Ovary (tissue), 9 donors: Measurements from ENCODE around the gene MDGA2. TPM values are rescaled to one million over a fixed set of nuclear protein-coding genes. Genes with fewer than 3 reads are reported as not detected.
"Not testable (repeated sequence)": the region's sequence is repeated elsewhere in the genome, so short reads cannot be mapped to it uniquely, and the experiment has no call there.

Experiments
- DNase-seq, 5 donors: peaks; one replicate each; pipeline ENCODE4 v3.0.0-alpha.2; 2019 to 2020
- H3K27ac ChIP-seq, 2 donors: fragments of 200-600 bp; one replicate each; pipeline versions ENCODE4 v1.5.1 to v1.8.0; 2019 to 2022
- H3K27me3 ChIP-seq: fragments of 200-600 bp; one replicate; pipeline ENCODE4 v1.8.0; 2022
- H3K36me3 ChIP-seq: fragments of 200-600 bp; sonication (generic); one replicate; pipeline ENCODE4 v1.5.1; 2019
- H3K4me1 ChIP-seq: one replicate; pipeline ENCODE4 v1.8.1; 2013; ENCODE audit warnings: mild to moderate bottlenecking, moderate library complexity; ENCODE audit not compliant: insufficient read depth
- H3K4me3 ChIP-seq: fragments of 200-600 bp; sonication (generic); one replicate; pipeline ENCODE4 v1.5.1; 2017
- H3K9me3 ChIP-seq, 2 donors: fragments of 200-600 bp in 1 of 2; sonication (generic) in 1 of 2; one replicate each; pipeline versions ENCODE4 v1.5.1 to v1.8.1; 2013 to 2019; ENCODE audit warnings: mild to moderate bottlenecking in 1 of 2, moderate library complexity in 1 of 2
- CTCF ChIP-seq, 3 donors: fragments of 450-650 bp in 2 of 3; fragments of 200-600 bp in 1 of 3; IDR thresholded peaks; one replicate each; pipeline versions ENCODE4 v1.5.1 to v1.8.0; 2016 to 2022; ENCODE audit warnings: antibody characterized with exemption in 3 of 3, mild to moderate bottlenecking in 1 of 3
- EP300 ChIP-seq: sonication (generic); formaldehyde crosslinking; IDR thresholded peaks from one replicate; pipeline ENCODE4 v1.6.1; 2017; ENCODE audit warnings: antibody characterized with exemption
- POLR2A ChIP-seq: fragments of 450-650 bp; IDR thresholded peaks from one replicate; pipeline ENCODE4 v1.6.1; 2017; ENCODE audit warnings: antibody characterized with exemption, mild to moderate bottlenecking, moderate library complexity
- WGBS, 3 donors: extraction: QIAGEN DNeasy Blood & Tissue Kit in 1 of 3; methylation state at CpG; one replicate each; pipeline versions ENCODE4 v1.1.5 to v1.1.7; 2013 to 2017; 5-methylcytosine and 5-hydroxymethylcytosine counted together
- intact Hi-C, 4 donors: fragments of 100-400 bp; cut with DNase I; formaldehyde crosslinking; loops; one replicate each; pipeline versions ENCODE4 v1.11.0 to v1.15.1; 2022 to 2023
- polyA plus RNA-seq, 2 donors: library from polyadenylated mRNA; stranded (reverse); fragments of 200-250 nt in 1 of 2; fragments of 350-450 nt in 1 of 2; fragmentation: Illumina TruSeq in 1 of 2; extraction: RNeasy Lipid Tissue Mini Kit (QIAGEN cat#74804) in 1 of 2; gene quantifications; one replicate each; pipeline ENCODE4 v1.2.3, GENCODE V29; 2013 to 2014
- total RNA-seq, 7 donors: library from RNA; depleted of rRNA in 2 of 7; stranded (reverse); fragments of >200 nt in 2 of 7; fragmentation: NEBNext Ultra II Directional in 3 of 7; extraction: Animal tissue kit (Norgen Biotek cat#: 25700) in 3 of 7; gene quantifications; one replicate each; pipeline versions ENCODE4 v1.1.0 to v1.2.4, GENCODE V29; 2016 to 2023
- donor health status: DM: no; HTN: no; CAD: no; lungs with moderate emphysema.
- donor health status: DM: no; HTN: no; CAD: no.
- donor health status: Bipolar disorder and iron deficiency.
- donor health status: DM: yes; HTN: yes; CAD: no.
- donor health status: DM: no; HTN: no; CAD: no.
- donor health status: DM: yes; HTN: yes; CAD: no.

Gene MDGA2
- total and polyA plus RNA-seq, 9 donors: 0.04 to 0.26 (median 0.18) TPM; not detected in 5

- no peak overlapping the region for H3K27ac ChIP-seq
- WGBS, 3 donors: 95 to 98% (median 96%) methylated on average over 18 of the region's 18 CpGs
- H3K27me3 ChIP-seq: no peaks in the 10 kb centered on the region
- no peaks in the 10 kb centered on the region for H3K9me3 ChIP-seq
- H3K36me3 ChIP-seq: no peaks in the 10 kb centered on the region
- H3K4me1 ChIP-seq: no peaks in the 10 kb centered on the region
- intact Hi-C loops: no loop called here
- H3K4me3 ChIP-seq: no peak overlapping the region
- TF ChIP-seq POLR2A: no peak
- TF ChIP-seq CTCF (IDR thresholded peaks at IDR 0.05): no peak
- TF ChIP-seq EP300: no peak
- no peak for DNase-seq
These were observed 474.7 kb downstream of the MDGA2 start for GRCh38 chr14:47200740-47201139.

- intact Hi-C loops: no loop called here
- no peaks in the 10 kb centered on the region for H3K27me3 ChIP-seq
- no peaks in the 10 kb centered on the region for H3K9me3 ChIP-seq
- H3K4me1 ChIP-seq: no peaks in the 10 kb centered on the region
- H3K36me3 ChIP-seq: no peaks in the 10 kb centered on the region
- WGBS, 3 donors: 74 to 81% (median 75%) methylated on average over 1 of the region's 1 CpG
- TF ChIP-seq CTCF (IDR thresholded peaks at IDR 0.05) (no peak), EP300 (no peak), POLR2A (no peak)
- H3K4me3 ChIP-seq: no peak overlapping the region
- no peak for DNase-seq
- no peak overlapping the region for H3K27ac ChIP-seq
These were observed 479.8 kb downstream of the MDGA2 start for GRCh38 chr14:47195582-47195981.

- no peaks in the 10 kb centered on the region for H3K27me3 ChIP-seq
- H3K9me3 ChIP-seq: no peaks in the 10 kb centered on the region
- no peaks in the 10 kb centered on the region for H3K4me1 ChIP-seq
- no peak overlapping the region for H3K27ac ChIP-seq
- TF ChIP-seq EP300: no peak
- TF ChIP-seq POLR2A: no peak
- TF ChIP-seq CTCF (IDR thresholded peaks at IDR 0.05): no peak
- no peak for DNase-seq
- intact Hi-C loops: no loop called here
- H3K36me3 ChIP-seq: no peaks in the 10 kb centered on the region
- WGBS, 3 donors: 7 to 15% (median 10%) methylated on average over 1 of the region's 1 CpG
- H3K4me3 ChIP-seq: no peak overlapping the region
These were observed 481.4 kb downstream of the MDGA2 start for GRCh38 chr14:47194055-47194454.

- H3K4me3 ChIP-seq, H3K27me3 ChIP-seq, H3K9me3 ChIP-seq, intact Hi-C loops, DNase-seq, H3K27ac ChIP-seq, H3K36me3 ChIP-seq, H3K4me1 ChIP-seq: not testable (repeated sequence)
- WGBS, 3 donors: 87 to 96% (median 94%) methylated on average over 7 of the region's 7 CpGs
These were observed 483.2 kb downstream of the MDGA2 start for GRCh38 chr14:47192203-47192602.

GRCh38 chr14:47191700-47192099 is 483.7 kb downstream of the MDGA2 start:
- Histone ChIP-seq H3K4me3 (no peak overlapping the region), H3K36me3 (no peaks in the 10 kb centered on the region), H3K9me3 (no peaks in the 10 kb centered on the region), H3K27ac (no peak overlapping the region), H3K4me1 (no peaks in the 10 kb centered on the region), H3K27me3 (no peaks in the 10 kb centered on the region)
- intact Hi-C loops: no loop called here
- TF ChIP-seq POLR2A (no peak), EP300 (no peak), CTCF (IDR thresholded peaks at IDR 0.05) (no peak)
- 77 to 86% (median 85%) methylated on average over 2 of the region's 2 CpGs for WGBS, 3 donors
- DNase-seq: no peak
